Ishikawa (cell line): Measurements from ENCODE around the gene UTP15.

Experiments
- CEBPB ChIP-seq: IDR thresholded peaks from 2 replicates; pipeline ENCODE4 v1.6.1; 2012
- RAD21 ChIP-seq: IDR thresholded peaks from 2 replicates; pipeline ENCODE4 v1.6.1; 2012; ENCODE audit warnings: low read depth
- TAF1 ChIP-seq: IDR thresholded peaks from 2 replicates; pipeline ENCODE4 v1.6.1; 2012; ENCODE audit warnings: low read depth, mild to moderate bottlenecking
- TEAD4 ChIP-seq: IDR thresholded peaks from 2 replicates; pipeline ENCODE4 v1.6.1; 2012
- YY1 ChIP-seq: IDR thresholded peaks from 2 replicates; pipeline ENCODE4 v1.6.1; 2012; ENCODE audit warnings: low read depth

- TF ChIP-seq TEAD4 (no peak), RAD21 (no peak), TAF1 (no peak), CEBPB (no peak), YY1 (no peak)
These were observed 34.2 kb upstream of the UTP15 start for GRCh38 chr5:73531356-73531755.
